ENCODE measurements around the gene PRKAG1.
"Not testable (repeated sequence)": the region's sequence is repeated elsewhere in the genome, so short reads cannot be mapped to it uniquely, and the experiment has no call there.

DNA sequence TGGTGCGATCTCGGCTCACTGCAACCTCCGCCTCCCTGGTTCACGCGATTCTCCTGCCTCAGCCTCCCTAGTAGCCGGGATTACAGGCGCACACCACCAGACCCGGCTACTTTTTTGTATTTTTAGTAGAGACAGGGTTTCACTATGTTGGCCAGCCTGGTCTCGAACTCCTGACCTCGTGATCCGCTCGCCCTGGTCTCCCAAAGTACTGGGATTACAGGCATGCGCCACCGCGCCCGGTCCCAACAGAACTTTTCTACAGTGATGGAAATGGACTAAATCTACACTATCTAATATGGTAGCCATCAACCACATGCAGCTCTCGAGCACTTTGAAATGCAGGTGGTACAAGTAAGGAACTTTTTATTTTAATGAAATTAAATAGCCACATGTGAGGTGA lies 43.3 kb upstream of the PRKAG1 start:
- TF ChIP-seq POLR2A (IDR thresholded peaks at IDR 0.05) = not testable (repeated sequence)
- TF ChIP-seq, protein P1, sequence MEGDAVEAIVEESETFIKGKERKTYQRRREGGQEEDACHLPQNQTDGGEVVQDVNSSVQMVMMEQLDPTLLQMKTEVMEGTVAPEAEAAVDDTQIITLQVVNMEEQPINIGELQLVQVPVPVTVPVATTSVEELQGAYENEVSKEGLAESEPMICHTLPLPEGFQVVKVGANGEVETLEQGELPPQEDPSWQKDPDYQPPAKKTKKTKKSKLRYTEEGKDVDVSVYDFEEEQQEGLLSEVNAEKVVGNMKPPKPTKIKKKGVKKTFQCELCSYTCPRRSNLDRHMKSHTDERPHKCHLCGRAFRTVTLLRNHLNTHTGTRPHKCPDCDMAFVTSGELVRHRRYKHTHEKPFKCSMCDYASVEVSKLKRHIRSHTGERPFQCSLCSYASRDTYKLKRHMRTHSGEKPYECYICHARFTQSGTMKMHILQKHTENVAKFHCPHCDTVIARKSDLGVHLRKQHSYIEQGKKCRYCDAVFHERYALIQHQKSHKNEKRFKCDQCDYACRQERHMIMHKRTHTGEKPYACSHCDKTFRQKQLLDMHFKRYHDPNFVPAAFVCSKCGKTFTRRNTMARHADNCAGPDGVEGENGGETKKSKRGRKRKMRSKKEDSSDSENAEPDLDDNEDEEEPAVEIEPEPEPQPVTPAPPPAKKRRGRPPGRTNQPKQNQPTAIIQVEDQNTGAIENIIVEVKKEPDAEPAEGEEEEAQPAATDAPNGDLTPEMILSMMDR (IDR thresholded peaks at IDR 0.05) = not testable (repeated sequence)
